HK-2 (cell line): Measurements from ENCODE around the gene SNRNP25.

ENCODE experiments used
- DNase-seq: peaks from one replicate; pipeline ENCODE4 v3.0.0-alpha.2; 2018; ENCODE audit not compliant: unreplicated experiment

Gene SNRNP25

DNA sequence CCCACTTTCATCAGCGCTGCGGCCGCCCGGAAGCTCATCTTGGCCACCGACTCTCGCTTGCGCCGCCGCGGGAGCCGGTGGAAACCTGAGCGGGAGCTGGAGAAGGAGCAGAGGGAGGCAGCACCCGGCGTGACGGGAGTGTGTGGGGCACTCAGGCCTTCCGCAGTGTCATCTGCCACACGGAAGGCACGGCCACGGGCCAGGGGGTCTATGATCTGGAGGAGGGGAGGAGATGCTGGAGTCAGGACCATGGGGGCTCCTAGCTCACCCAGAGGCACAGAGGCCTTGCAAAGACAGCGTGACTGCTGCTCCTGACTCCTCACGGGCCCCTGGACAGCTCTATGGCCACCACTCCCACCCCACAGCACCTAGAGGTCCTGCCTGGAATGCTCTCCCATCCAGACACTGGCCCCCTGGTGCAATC is 9.4 kb downstream of the SNRNP25 start:
- no peak for DNase-seq

DNA sequence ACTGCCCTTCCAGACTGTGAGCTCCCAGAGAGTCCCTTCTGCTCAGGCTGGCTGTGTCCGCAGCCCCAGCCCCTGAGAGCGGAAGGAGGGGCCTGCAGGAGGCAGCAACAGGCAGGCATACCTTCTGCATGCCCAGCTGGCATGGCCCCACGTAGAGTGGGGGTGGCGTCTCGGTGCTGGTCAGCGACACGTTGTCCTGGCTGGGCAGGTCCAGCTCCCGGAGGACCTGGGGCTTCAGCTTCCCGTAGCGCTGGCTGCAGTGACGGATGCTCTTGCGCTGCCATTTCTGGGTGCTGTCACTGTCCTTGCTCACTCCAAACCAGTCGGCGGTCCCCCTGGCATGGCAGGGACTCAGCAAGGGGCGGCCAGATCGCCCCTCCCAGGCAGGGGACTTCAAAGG is 9.8 kb downstream of the SNRNP25 start:
- DNase-seq = no peak

DNA sequence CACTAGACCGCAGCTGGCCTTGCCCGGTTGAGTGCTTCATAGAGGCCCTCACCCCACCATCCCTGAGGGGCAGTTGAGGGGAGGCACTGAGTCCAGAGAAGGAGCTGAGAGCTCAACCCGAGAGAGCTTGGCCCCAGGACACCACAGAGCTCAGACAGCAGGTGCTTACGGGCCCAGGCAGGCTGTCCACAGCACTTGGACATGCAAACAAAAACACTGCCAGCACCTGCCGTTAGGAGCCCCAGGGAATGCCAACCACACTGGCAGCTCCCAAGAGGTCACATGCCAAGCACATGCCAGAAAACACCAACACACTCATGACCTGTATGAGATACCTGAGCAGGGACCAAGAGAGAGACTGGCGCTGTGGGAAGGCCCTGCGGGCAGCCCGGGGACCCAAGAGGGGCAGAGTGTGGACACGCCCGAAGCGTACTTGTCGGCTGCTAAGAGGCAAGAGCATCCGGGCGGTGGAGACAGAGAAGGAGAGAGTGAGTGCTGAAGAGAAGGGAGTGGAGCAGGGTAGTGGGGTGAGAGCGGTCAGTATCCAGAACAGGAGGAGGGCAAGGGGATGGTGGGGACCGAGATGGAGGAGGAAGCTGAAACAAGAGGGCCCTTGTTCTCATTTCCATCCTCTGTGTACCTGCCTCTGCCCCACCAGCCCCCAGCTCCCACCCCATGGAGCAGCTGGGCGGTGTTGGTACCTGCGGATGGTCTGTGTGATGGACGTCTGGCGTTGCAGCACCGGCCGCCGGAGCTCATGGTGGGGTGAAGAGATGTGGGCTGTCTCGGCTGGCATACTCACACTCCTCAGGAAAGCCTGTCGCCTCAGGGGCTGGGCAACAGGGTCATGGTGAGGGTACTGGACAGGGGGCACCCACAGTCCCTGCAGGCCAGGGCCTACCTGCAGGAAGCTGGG is 10.6 kb downstream of the SNRNP25 start:
- no peak for DNase-seq

DNA sequence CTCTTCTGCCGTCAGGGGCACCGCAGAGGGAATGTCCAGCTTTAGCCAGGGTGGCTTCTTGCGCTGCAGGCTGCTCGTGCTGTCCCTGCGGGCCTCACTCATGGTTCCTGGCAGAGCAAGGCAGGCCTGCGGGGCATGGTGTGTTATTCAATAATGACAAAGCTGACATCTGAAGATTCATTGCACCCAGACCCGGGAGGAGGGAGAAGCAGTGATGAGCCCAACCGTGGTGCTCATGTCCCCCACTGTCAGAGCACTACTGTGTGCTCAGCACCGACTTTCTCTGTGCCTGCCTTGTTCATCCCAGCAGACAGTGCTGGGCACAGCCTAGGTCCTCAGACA is 11.3 kb downstream of the SNRNP25 start:
- DNase-seq = no peak

DNA sequence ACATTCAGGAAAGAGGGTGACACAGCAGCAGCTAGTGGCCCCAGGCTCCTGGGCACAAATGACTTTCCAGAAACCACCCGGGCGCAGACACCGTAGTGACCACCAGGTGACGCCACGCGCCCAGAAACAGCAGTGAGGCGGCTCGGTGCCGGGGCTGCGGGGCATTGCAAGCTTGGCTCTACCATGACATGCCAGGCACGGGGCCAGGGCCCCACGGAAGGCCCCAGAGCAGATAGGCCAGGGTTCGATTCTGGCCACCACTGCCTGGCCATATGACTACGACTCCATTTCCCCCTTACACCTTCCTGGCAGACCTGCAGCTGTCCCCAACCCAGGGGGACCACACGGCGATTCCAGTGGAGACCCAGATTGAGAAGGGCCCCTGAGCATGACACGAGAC is 12.1 kb downstream of the SNRNP25 start:
- peak; percentile 77 for DNase-seq

DNA sequence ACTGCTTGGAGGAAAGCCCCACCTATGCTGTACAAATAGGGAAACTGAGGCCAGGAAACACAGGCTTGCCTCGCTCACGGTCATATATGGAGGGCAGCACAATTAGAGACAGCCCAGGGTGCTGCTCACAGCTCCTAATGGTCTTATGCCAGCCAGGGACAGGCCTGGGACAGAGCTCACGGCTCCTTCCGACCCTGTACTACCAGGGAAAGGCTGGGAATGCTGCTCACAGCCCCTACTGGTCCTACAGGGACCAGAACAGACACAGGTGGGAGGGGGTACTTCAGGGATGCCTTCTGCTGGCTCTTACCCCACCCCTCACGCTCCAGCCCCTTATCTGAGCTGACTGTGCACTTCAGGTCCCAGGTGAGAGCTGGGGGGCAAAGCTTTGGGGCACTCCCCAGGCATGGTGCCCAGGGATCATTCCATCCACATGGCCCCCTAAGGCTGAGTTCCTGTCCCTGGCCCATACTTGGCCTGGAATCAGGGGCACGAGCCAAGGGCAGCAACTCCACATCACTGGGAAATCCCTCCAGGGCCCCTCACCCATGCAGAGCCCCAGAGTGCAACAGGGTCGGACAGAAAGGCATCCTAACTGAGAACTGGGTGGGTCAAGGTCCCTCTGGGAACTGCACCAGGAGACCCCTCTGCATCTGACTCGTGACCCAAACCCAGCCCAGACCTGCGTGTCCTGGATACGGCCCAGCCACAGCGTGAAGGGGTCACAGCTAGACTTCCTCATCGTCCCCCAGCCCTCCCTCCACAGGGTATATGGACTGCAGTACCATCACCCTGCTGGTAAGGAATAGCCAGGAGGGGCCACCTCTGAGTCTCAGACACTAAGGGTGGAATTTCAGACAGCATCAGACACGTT is 12.9 kb downstream of the SNRNP25 start:
- no peak for DNase-seq

DNA sequence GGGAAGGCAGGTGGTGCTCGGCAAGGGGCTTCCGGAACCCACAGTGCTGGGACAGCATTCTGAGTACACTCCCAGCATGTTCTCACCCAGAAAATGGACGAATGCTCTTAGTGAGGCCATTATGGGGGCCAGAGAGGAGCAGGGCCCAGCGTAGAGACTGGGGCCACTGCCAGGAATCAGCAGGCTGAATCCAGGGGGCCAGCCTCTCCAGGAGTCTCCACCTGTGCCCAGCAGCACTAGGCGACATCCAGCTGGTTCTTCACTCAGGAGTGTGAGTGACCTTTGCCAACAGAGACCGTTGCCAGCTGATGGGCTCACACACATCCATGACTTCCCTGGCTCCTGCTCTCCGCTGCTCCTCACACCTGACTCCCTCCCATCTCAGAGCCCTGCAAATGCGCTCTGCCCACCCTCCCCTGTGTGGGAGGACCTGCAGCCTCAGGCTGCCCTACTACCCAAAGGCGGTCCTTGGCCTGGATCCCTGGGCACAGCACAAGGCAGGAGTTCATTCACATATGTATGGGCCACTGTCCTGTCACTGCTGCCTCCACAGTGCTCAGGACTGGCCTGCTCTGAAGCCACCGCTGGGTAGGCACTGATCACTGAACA is 13.7 kb downstream of the SNRNP25 start:
- no peak for DNase-seq

DNA sequence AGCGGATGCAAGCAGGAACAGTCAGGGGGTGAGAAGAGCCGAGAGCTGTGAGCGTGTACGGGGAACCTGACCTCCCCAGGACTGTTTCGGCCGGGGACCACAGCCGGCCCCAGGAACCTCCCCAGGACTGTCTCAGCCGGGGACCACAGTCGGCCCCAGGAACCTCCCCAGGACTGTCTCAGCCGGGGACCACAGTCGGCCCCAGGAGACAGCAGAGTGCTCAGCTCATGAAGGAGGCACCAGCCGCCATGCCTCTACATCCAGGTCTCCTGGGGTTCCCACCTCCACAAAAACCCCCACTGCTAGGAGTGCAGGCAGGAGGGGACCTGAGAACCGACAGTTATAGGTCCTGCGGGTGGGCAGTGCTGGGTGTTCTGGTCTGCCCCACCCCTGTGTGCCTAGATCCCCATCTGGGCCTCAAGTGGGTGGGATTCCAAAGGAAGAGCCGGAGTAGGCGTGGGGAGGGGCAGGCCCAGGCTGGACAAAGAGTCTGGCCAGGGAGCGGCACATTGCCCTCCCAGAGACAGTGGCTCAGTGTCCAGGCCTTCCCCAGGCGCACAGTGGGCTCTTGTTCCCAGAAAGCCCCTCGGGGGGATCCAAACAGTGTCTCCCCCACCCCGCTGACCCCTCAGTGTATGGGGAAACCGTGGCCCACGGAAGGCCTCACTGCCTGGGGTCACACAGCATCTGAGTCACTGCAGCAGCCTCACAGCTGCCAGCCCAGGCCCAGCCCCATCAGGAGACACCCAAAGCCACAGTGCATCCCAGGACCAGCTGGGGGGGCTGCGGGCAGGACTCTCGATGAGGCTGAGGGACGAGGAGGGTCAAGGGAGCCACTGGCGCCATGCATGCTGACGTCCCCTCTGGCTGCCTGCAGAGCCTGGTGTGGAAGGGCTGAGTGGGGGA is 14.5 kb downstream of the SNRNP25 start:
- no peak for DNase-seq

DNA sequence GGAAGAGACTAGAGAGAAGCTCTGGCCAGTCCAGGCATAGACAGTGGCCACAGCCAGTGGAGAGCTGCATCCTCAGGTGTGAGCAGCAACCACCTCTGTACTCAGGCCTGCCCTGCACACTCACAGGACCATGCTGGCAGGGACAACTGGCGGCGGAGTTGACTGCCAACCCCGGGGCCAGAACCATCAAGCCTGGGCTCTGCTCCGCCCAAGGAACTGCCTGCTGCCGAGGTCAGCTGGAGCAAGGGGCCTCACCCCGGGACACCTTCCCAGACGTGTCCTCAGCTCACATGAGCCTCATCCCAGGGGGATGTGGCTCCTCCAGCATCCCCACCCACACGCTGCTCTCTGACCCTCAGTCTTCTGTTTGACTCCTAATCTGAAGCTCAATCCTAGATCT is 15.6 kb downstream of the SNRNP25 start:
- no peak for DNase-seq

DNA sequence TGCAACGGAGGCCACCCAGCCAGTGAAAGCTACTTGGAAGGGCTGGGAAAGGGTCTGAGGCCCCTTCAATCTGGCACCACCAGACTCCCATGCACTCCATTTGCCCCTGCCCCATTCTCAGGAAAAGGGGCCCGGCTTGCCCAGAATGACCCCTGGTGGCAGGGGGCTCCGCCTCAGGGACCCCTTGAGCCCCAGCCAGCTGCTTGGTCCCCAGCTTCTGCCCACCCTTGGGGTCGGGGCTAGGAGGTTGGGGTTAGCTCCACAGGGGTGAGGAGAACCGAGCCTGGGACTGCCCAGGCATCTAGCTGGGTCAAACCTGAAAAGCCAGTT is 17.5 kb downstream of the SNRNP25 start:
- DNase-seq = no peak

DNA sequence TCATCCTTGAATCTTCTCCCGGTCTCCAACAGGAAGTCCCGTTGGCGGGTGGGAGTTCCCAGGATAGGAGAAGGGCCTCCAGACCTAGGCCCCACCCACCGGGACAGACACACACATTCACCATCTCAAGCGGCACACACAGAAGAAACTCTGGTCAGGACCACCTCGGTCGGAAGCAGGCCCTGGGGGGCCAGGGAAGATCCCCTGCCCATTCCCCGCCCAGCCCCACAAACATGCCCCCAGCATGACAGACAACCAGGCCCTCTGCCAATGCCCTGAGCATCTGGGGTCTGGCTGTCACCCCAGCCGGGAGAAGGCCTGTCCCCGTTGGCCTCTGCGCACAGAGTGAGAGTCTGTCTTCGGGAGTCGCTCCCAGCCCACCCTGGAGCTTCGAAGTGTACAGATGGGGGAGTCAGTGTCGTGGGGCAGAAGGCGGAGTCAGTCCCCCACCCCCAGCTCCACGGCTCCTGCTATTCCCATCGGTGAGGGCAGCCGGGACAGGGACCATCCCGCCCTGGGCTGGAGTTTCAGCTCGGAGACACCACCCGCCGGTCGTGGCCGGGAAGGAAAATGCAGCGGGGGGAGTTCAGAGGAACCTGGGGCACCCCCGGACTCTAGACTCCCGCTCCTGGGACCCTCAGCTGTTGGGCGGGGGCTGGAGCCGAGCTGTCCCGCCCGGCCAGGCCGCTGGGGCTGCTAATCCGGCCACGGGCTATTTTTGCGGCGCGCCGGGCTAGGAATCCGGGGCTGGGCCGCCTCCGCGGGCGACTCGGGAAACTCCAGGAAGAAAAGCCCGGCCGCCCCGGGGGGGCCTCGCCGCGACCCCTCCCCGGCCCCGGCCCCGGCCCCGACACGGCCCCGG is 18.1 kb downstream of the SNRNP25 start:
- DNase-seq = peak; percentile 57

DNA sequence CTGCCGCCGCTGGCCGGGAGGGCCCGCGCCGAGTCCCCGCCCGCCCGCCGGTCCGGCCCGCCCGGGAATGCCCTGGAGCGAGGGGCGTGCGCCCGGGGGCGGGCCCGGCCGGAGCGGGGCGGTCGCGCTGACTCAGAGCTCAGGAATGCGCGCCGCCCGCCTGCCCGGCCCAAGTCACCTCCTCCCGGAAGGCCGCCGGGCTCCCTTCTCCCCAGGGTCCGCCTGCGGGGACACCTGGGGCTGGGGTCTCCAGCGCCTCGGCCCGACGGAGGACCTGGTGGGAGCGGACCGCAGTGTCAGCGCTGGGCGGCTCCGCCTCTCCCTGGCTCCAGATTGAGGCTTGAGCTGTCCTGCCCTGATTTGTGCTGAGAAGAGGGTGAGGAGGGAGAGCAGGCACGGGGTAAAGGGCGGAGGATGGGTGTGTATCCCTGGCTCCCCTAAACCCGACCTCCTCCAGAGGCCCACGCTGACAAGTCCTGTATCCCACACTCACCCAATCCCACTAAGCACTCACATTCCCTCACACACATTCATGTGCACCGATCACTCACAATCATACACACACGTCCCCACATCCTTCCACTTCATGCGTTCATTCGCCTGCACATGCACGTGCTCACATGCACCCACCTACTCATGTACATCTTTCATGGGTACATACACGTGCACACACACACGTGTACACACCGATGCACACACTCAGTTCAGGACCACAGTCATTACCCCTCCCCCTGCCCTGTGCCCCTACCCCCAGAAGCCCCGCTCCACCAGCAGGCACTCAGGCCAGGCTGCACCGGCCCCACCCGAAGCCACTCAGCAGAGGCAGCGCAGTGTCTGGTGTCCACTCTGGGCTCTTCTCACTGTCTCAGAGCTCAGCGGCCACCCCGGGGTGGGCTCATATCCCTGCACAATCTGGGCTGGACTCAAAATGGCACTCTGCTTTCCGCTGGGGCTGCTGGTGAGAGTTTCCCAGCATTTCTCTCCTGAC is 19.2 kb downstream of the SNRNP25 start, which contains the start of gene RHBDF1:
Gene RHBDF1 (minus strand): TSS at position 71 of the 988 bp plus-strand sequence. CDS start 7,616 bp downstream, outside the sequence.
- peak; percentile 45 for DNase-seq

DNA sequence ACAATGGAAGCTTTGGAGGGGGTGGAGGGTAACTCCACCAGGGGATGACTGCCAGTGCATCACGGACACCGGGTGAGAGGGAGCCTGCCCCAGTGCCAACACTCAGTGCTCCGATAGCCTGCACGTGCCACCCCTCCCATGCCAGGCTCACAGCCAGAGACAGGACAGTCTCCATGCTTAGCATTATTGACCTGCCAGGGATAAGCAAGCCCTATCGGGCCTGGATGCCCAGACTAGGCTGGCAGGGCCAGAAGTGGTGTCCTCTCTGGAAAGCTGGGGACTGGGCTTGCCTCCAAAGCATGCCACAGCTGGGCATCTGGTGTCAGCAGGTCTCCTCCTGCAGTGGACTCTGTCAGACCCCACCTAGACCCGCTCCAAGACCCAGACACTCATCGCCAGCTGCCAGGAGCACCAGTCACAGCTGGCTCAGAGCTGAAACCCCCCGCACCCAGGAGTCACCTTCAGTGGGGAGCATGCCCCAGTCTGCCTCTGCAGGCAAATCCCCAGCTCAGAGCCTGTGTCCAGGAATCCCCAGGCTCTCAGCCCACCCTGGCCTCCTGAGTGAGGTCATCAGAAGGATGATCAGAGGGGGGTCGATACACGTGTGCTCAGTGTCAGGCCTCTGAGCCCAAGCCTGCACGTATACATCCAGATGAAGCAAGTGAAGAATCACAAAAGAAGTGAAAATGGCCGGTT is 20.6 kb downstream of the SNRNP25 start:
- no peak for DNase-seq

DNA sequence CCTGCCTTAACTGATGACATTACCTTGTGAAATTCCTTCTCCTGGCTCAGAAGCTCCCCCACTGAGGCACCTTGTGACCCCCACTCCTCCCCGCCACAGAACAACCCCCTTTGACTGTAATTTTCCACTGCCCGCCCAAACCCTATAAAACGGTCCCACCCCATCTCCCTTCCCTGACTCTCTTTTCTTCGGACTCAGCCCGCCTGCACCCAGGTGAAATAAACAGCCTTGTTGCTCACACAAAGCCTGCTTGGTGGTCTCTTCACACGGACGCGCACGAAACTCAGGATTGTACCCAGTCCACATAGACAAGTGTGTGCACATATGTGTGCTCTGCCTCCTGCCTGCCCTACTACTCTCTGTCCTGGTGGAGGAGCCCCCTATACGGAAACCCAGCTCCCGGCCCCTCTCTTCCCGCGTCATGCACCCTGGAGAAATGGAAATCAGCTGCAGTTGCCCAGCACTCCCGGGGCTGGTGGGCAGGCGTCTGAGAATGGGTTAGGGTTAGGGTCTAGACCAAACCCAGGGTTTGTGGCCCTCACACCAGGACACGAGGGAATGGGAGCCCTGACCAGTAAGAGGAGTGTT is 21.2 kb downstream of the SNRNP25 start:
- DNase-seq = no peak

DNA sequence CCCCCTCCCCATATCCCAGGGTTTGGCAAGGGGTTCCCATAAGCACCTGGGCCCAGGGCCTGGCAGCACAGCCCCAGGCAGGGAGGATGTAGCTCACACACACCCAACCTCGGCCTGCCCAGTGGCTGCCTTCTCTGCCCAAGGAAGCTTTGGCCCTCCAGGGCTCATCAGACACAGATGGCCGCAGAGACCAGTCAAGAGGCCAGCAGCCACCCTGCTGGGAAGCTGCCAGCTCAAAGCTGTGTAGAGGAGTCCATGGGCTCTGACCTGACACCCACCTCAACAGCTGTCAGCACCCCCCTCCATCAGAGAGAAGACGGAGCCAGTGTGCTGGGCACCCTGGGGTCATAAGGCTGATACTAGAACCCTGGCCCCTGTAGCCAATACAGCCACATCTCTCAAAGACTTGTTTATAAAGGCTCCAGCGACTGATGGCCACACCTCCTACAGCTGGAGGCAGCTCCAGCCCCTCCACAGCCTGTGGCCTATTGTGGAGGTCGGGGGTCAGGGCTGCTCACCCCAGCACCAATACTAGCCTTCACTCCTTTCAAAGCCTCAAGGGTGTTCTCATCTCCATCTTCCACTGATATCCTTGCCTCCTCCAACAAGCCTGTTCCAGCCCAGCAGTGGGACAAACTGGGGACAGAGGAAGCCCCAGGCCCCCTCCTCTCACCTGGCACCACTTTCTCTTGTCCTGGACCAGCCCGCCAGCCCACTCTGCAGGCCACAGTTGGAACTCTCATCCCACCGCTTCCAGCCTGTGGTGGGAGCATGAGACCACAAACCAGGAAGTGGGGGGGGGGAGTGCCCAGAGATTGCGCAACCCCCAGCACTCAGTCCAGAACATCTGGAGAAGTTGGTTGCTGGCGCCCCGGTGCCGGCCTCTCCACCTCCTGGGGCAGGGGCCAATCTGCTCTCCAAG is 22.2 kb downstream of the SNRNP25 start:
- DNase-seq = no peak

DNA sequence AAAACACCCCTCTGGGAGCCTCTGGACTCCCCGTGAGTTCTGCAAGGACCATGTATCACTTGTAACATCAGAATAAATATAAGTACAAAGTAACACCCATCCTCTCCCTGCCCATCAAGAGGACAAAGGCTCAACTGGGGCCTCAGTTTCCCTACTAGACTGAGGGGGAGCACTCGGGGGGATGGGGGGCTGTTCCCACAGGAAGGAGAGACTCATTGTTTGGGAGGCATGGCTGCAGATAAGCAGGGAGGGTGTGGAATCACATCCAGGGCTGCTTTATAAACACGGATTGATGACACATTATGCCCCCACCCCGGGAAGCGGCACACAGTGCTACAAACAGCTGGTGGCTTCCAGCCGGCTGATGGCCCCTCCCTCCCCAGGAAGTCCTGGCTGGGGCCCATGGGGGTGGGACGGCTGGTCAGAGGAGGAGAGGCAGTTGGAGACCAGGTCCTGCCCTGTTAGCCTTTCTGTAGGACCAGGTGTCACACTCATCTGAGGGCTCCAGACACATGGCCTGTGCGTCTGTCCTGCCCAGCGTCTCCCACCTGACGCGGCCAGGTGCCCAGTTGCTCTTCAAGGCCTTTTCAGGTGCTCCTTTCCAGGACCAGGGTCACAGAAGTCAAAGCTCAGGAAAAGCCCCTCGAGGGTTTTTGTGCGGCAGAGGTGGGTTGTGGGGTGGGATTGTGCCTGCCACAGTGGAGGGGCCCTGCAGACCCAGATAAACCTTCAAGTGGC is 23.1 kb downstream of the SNRNP25 start:
- DNase-seq = peak; percentile 67
